ENCODE results near the gene STXBP6.

GRCh38 chr14:24965578-24965933 lies 84.4 kb downstream of the STXBP6 start:
- TF ChIP-seq POLR2A (IDR thresholded peaks at IDR 0.05) (no peak), CTCF (IDR thresholded peaks at IDR 0.05) (no peak)
